Measurements from ENCODE around the gene ATP9B. TPM values are rescaled to one million over a fixed set of nuclear protein-coding genes. Genes with fewer than 3 reads are reported as not detected.
A peak's percentile ranks its signal among the peaks of the same experiment; 100 is the strongest.

ATP9B gene
- polyA plus RNA-seq, 3 donors: 7.2 to 20.3 (median 14.0) TPM

DNA sequence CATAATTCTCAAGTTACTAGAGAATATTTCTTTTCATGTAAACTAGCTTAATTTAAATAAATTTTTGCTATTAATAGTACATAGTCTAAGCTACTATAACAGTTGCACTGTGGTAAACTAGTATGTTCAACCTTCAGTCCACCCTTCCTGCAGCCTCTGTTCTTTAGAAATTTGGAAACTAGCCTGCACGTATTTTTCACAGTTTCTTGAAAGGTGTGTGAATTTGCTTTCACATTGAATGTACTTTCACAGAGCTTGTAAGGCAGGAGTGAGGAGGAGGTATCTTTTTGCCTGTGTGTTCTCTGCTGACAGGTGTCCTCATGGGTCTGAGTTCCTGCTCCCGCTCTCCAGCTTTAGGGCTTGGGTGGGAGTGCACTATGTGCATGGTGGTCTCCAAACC is 117.5 kb downstream of the ATP9B start:
- H3K27me3 Mint-ChIP-seq (ENCODE audit: low read depth in 3 of 3): no peaks in the 10 kb centered on the region
- Histone ChIP-seq H3K4me3 (replicated peaks in 1 of 3; ENCODE audit: low read depth in 2 of 3, low read length in 3 of 3) (no peak overlapping the region), H3K79me2 (ENCODE audit: insufficient read depth, low read length) (no peaks in the 10 kb centered on the region), H3K4me2 (replicated peaks; ENCODE audit: extremely low read depth, low read length, poor library complexity, severe bottlenecking) (no peak overlapping the region), H4K20me1 (ENCODE audit: insufficient read depth, low read length) (no peaks in the 10 kb centered on the region), H3K9me3 (replicated peaks in 1 of 2; ENCODE audit: control insufficient read depth in 1 of 2, insufficient read depth in 1 of 2, low read length in 2 of 2) (peaks cover 0 to 2% of the 10 kb centered on the region in 2 donors), H3K27ac (ENCODE audit: low read depth in 1 of 2, low read length in 2 of 2) (no peak overlapping the region), H3K36me3 (replicated peaks in 1 of 2; ENCODE audit: control insufficient read depth in 1 of 2, insufficient read depth in 2 of 2, low read length in 2 of 2) (peaks cover 5 to 41% of the 10 kb centered on the region in 2 donors), H3K4me1 (ENCODE audit: control insufficient read depth in 1 of 2, insufficient read depth in 2 of 2, low read length in 2 of 2) (no peaks in the 10 kb centered on the region), H3K27me3 (ENCODE audit: control insufficient read depth in 2 of 2, insufficient read depth in 2 of 2, low read length in 2 of 2) (no peaks in the 10 kb centered on the region), H2AFZ (ENCODE audit: insufficient read depth, low read depth, low read length, poor library complexity, severe bottlenecking) (no peak overlapping the region), H3K9ac (ENCODE audit: insufficient read depth, low read length, poor library complexity, severe bottlenecking) (no peak overlapping the region)
- 91% methylated on average over 1 of the region's 2 CpGs for WGBS (ENCODE audit: insufficient coverage)
- no peak overlapping the region for H3K27ac Mint-ChIP-seq
- peaks cover 42 to 59% of the 10 kb centered on the region in 2 donors for H3K36me3 Mint-ChIP-seq
- no peak overlapping the region for H3K4me3 Mint-ChIP-seq
- no peak for DNase-seq
- intact Hi-C loops (cut with micrococcal nuclease): no loop called here
- no peaks in the 10 kb centered on the region for H3K4me1 Mint-ChIP-seq
- TF ChIP-seq, protein P1, sequence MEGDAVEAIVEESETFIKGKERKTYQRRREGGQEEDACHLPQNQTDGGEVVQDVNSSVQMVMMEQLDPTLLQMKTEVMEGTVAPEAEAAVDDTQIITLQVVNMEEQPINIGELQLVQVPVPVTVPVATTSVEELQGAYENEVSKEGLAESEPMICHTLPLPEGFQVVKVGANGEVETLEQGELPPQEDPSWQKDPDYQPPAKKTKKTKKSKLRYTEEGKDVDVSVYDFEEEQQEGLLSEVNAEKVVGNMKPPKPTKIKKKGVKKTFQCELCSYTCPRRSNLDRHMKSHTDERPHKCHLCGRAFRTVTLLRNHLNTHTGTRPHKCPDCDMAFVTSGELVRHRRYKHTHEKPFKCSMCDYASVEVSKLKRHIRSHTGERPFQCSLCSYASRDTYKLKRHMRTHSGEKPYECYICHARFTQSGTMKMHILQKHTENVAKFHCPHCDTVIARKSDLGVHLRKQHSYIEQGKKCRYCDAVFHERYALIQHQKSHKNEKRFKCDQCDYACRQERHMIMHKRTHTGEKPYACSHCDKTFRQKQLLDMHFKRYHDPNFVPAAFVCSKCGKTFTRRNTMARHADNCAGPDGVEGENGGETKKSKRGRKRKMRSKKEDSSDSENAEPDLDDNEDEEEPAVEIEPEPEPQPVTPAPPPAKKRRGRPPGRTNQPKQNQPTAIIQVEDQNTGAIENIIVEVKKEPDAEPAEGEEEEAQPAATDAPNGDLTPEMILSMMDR (IDR thresholded peaks at IDR 0.05): no peak
- peaks cover 0 to 2% (median 0%) of the 10 kb centered on the region in 7 donors for H3K9me3 Mint-ChIP-seq

- Histone ChIP-seq H3K9me3 (replicated peaks in 1 of 2; ENCODE audit: control insufficient read depth in 1 of 2, insufficient read depth in 1 of 2, low read length in 2 of 2) (peaks cover 0 to 2% of the 10 kb centered on the region in 2 donors), H3K4me3 (replicated peaks in 1 of 3; ENCODE audit: low read depth in 2 of 3, low read length in 3 of 3) (no peak overlapping the region), H2AFZ (ENCODE audit: insufficient read depth, low read depth, low read length, poor library complexity, severe bottlenecking) (no peak overlapping the region), H3K27ac (ENCODE audit: low read depth in 1 of 2, low read length in 2 of 2) (no peak overlapping the region), H3K4me2 (replicated peaks; ENCODE audit: extremely low read depth, low read length, poor library complexity, severe bottlenecking) (no peak overlapping the region), H3K36me3 (replicated peaks in 1 of 2; ENCODE audit: control insufficient read depth in 1 of 2, insufficient read depth in 2 of 2, low read length in 2 of 2) (peaks cover 5 to 33% of the 10 kb centered on the region in 2 donors), H3K79me2 (ENCODE audit: insufficient read depth, low read length) (no peaks in the 10 kb centered on the region), H3K27me3 (ENCODE audit: control insufficient read depth in 2 of 2, insufficient read depth in 2 of 2, low read length in 2 of 2) (no peaks in the 10 kb centered on the region), H3K9ac (ENCODE audit: insufficient read depth, low read length, poor library complexity, severe bottlenecking) (no peak overlapping the region), H4K20me1 (ENCODE audit: insufficient read depth, low read length) (no peaks in the 10 kb centered on the region), H3K4me1 (ENCODE audit: control insufficient read depth in 1 of 2, insufficient read depth in 2 of 2, low read length in 2 of 2) (no peaks in the 10 kb centered on the region)
- TF ChIP-seq, protein P1 (IDR thresholded peaks at IDR 0.05): no peak
- no peaks in the 10 kb centered on the region for H3K4me1 Mint-ChIP-seq
- H3K27ac Mint-ChIP-seq: peak overlapping the region in 2 of 7 donors; percentile 27 to 37
- H3K9me3 Mint-ChIP-seq: peaks cover 0 to 2% (median 0%) of the 10 kb centered on the region in 7 donors
- H3K4me3 Mint-ChIP-seq: no peak overlapping the region
- H3K36me3 Mint-ChIP-seq: peaks cover 41 to 56% of the 10 kb centered on the region in 2 donors
- intact Hi-C loops (cut with micrococcal nuclease): no loop called here
- no peaks in the 10 kb centered on the region for H3K27me3 Mint-ChIP-seq (ENCODE audit: low read depth in 3 of 3)
- WGBS (ENCODE audit: insufficient coverage): 78% methylated on average over 3 of the region's 7 CpGs
- no peak for DNase-seq
Observed at GRCh38 chr18:79187532-79188277, 118.5 kb downstream of the ATP9B start.

Data from CD14-positive monocyte (primary cell).